Breast epithelium (tissue), 4 donors: Measurements from ENCODE around the gene HSPG2. TPM values are rescaled to one million over a fixed set of nuclear protein-coding genes. Genes with fewer than 3 reads are reported as not detected.
A peak's percentile ranks its signal among the peaks of the same experiment; 100 is the strongest.

ENCODE experiments used
- DNase-seq, 2 donors: peaks; one replicate each; pipeline ENCODE4 v3.0.0-alpha.2; 2019; ENCODE audit warnings: low spot score in 2 of 2
- H3K27ac ChIP-seq, 2 donors: fragments of 200-600 bp; sonication (generic) in 1 of 2; one replicate each; pipeline ENCODE4 v1.5.1; 2016 to 2019; ENCODE audit warnings: mild to moderate bottlenecking in 1 of 2
- H3K27me3 ChIP-seq, 2 donors: fragments of 200-600 bp; sonication (generic) in 1 of 2; one replicate each; pipeline versions ENCODE4 v1.5.1 to v1.6.0; 2017 to 2019; ENCODE audit warnings: control low read depth in 1 of 2, mild to moderate bottlenecking in 1 of 2
- H3K36me3 ChIP-seq: fragments of 200-600 bp; one replicate; pipeline ENCODE4 v1.5.1; 2019
- H3K4me1 ChIP-seq, 2 donors: fragments of 200-600 bp; sonication (generic); one replicate each; pipeline ENCODE4 v1.5.1; 2016 to 2019; ENCODE audit warnings: control low read depth in 1 of 2
- H3K4me3 ChIP-seq, 3 donors: fragments of 200-600 bp; sonication (generic); 1 replicate in 2 of 3; 2 replicates in 1 of 3; pipeline ENCODE4 v1.5.1; 2016 to 2019; ENCODE audit warnings: mild to moderate bottlenecking in 3 of 3, moderate library complexity in 2 of 3
- H3K9me3 ChIP-seq, 2 donors: fragments of 200-600 bp; sonication (generic) in 1 of 2; one replicate each; pipeline ENCODE4 v1.5.1; 2016 to 2019; ENCODE audit warnings: control low read depth in 1 of 2
- CTCF ChIP-seq, 3 donors: fragments of 450-650 bp; IDR thresholded peaks; one replicate each; pipeline ENCODE4 v1.5.1; 2016 to 2017; ENCODE audit warnings: antibody characterized with exemption in 3 of 3, mild to moderate bottlenecking in 3 of 3, moderate library complexity in 3 of 3
- POLR2A ChIP-seq: fragments of 450-650 bp; IDR thresholded peaks from one replicate; pipeline ENCODE4 v1.6.1; 2016; ENCODE audit warnings: antibody characterized with exemption, mild to moderate bottlenecking, moderate library complexity
- POLR2AphosphoS5 ChIP-seq, 3 donors: sonication (generic); formaldehyde crosslinking; IDR thresholded peaks; one replicate each; pipeline ENCODE4 v1.6.1; 2017; ENCODE audit warnings: antibody characterized with exemption in 3 of 3
- intact Hi-C: fragments of 100-400 bp; cut with DNase I; formaldehyde crosslinking; loops from one replicate; pipeline ENCODE4 v1.15.1; 2023; ENCODE audit warnings: low total_unique reads
- total RNA-seq, 3 donors: library from RNA; depleted of rRNA; stranded (reverse); fragments of >200 nt; gene quantifications; one replicate each; pipeline ENCODE4 v1.1.0, GENCODE V29; 2016

HSPG2 gene
- total RNA-seq, 3 donors from 2014 or later = 48.3 to 219 (median 95.0) TPM

DNA sequence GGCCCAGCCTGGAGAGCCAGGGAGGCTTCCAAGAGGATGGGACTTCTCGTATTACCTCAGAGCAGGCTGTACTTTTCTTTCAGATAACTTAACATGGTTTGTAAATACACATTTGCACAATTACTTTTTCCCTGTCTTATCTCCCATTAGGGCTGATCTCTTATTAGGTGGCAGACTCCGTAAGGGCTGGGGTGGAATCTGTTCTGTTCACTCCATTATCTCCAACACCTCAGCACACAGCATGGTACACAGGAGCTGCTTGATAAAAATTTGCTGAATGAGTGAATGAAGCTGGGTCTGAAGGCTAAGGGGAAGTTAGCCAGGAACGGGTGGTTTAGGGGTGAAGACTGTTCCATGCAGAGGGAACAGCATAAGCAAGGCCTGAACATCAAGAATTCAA lies 76.1 kb downstream of the HSPG2 start:
- no peak for DNase-seq
- Histone ChIP-seq H3K4me3 (no peak overlapping the region), H3K36me3 (peaks cover 5% of the 10 kb centered on the region), H3K4me1 (no peaks in the 10 kb centered on the region), H3K9me3 (no peaks in the 10 kb centered on the region), H3K27me3 (no peaks in the 10 kb centered on the region), H3K27ac (no peak overlapping the region)
- intact Hi-C loops = no loop called here
- TF ChIP-seq CTCF (IDR thresholded peaks at IDR 0.05) (no peak), POLR2A (no peak), POLR2AphosphoS5 (IDR thresholded peaks at IDR 0.05) (no peak)

GRCh38 chr1:21859669-21860179 lies 77.4 kb downstream of the HSPG2 start:
- no peak overlapping the region for H3K27ac ChIP-seq
- peaks cover 5% of the 10 kb centered on the region for H3K36me3 ChIP-seq
- intact Hi-C loops = no loop called here

GRCh38 chr1:21857840-21858670 lies 79.1 kb downstream of the HSPG2 start:
- Histone ChIP-seq H3K9me3 (no peaks in the 10 kb centered on the region), H3K4me3 (no peak overlapping the region), H3K36me3 (peaks cover 9% of the 10 kb centered on the region), H3K27me3 (no peaks in the 10 kb centered on the region), H3K27ac (peak overlapping the region in 1 of 2 donors; percentile 38), H3K4me1 (no peaks in the 10 kb centered on the region)
- TF ChIP-seq CTCF (IDR thresholded peaks at IDR 0.05) = no peak
- TF ChIP-seq POLR2A = no peak
- no peak for TF ChIP-seq POLR2AphosphoS5 (IDR thresholded peaks at IDR 0.05)
- intact Hi-C loops = no loop called here
- DNase-seq = no peak

More at GRCh38 chr1:21859669-21860179, 77.4 kb downstream of the HSPG2 start:
- Histone ChIP-seq H3K9me3 (no peaks in the 10 kb centered on the region), H3K4me1 (no peaks in the 10 kb centered on the region), H3K4me3 (no peak overlapping the region), H3K27me3 (no peaks in the 10 kb centered on the region)
- TF ChIP-seq CTCF (IDR thresholded peaks at IDR 0.05) (no peak), POLR2AphosphoS5 (IDR thresholded peaks at IDR 0.05) (no peak), POLR2A (no peak)
- no peak for DNase-seq

DNA sequence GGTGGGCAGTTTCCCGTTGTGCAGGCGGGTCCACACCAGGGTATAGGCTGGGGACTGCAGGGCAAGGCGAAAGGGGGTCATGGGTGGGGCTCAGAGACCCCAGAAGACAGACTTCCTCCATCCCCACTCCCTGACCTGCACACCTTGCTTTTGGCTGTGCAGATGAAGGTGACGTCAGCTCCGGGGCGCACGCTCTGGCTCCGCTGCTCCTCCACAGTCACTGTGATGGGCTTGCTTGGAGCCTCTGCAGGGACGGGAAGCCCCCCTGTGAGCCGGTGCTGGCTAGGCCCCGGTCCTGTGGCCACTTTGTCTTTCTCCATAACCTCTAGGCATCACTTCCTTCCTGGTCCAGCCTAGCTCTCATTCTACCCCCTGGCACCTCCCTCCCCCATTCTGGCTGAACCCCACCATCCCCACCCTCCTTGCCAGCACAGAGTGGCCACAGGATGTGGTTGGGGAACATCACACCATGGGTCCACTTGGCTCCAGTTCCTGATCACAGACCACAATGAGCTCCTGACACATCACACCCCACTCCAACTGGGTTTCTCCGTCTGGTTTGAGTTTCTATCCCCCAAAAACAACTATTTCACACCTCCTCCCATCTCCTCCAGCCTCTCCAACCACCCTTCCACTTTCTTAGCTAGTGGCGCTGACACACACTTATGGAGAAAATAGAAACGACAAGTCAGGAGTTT lies 79.8 kb downstream of the HSPG2 start:
- H3K27me3 ChIP-seq = no peaks in the 10 kb centered on the region
- no peak for DNase-seq
- intact Hi-C loops = no loop called here
- H3K4me3 ChIP-seq = no peak overlapping the region
- peaks cover 9% of the 10 kb centered on the region for H3K36me3 ChIP-seq
- H3K4me1 ChIP-seq = no peaks in the 10 kb centered on the region
- H3K9me3 ChIP-seq = no peaks in the 10 kb centered on the region
- TF ChIP-seq POLR2AphosphoS5 (IDR thresholded peaks at IDR 0.05) (no peak), POLR2A (no peak), CTCF (IDR thresholded peaks at IDR 0.05) (no peak)
- peak overlapping the region in 1 of 2 donors; percentile 38 for H3K27ac ChIP-seq
